ENCODE results near the gene TUBD1.
"Not testable (repeated sequence)": the region's sequence is repeated elsewhere in the genome, so short reads cannot be mapped to it uniquely, and the experiment has no call there.

The TUBD1 gene

GRCh38 chr17:59856859-59857794, 35.6 kb downstream of the TUBD1 start:
- no peak for DNase-seq (ENCODE audit: low read depth)
- H3K4me3 ChIP-seq (ENCODE audit: low read length): no peak overlapping the region
- no peak for TF ChIP-seq CTCF (conservative IDR thresholded peaks at IDR 0.05; ENCODE audit: low read length)

GRCh38 chr17:59853919-59854729, 38.6 kb downstream of the TUBD1 start:
- not testable (repeated sequence) for DNase-seq (ENCODE audit: low read depth); H3K4me3 ChIP-seq (ENCODE audit: low read length)

GRCh38 chr17:59853168-59853918, 39.4 kb downstream of the TUBD1 start:
- no peak overlapping the region for H3K4me3 ChIP-seq (ENCODE audit: low read length)
- TF ChIP-seq CTCF (conservative IDR thresholded peaks at IDR 0.05; ENCODE audit: low read length): peak; percentile 31
- peak; percentile 92 for DNase-seq (ENCODE audit: low read depth)

- not testable (repeated sequence) for DNase-seq (ENCODE audit: low read depth); H3K4me3 ChIP-seq (ENCODE audit: low read length)
Observed at GRCh38 chr17:59852847-59853167, 39.9 kb downstream of the TUBD1 start.

GRCh38 chr17:59851439-59852375, 41.0 kb downstream of the TUBD1 start:
- H3K4me3 ChIP-seq (ENCODE audit: low read length): 0 out of 2 replicates have a peak overlapping the region, but pooled peaks have one; percentile 9
- DNase-seq (ENCODE audit: low read depth): peak; percentile 100
- no peak for TF ChIP-seq CTCF (conservative IDR thresholded peaks at IDR 0.05; ENCODE audit: low read length)

GRCh38 chr17:59850311-59850710, 42.4 kb downstream of the TUBD1 start:
- not testable (repeated sequence) for H3K4me3 ChIP-seq (ENCODE audit: low read length); DNase-seq (ENCODE audit: low read depth)

- peak; percentile 94 for DNase-seq (ENCODE audit: low read depth)
- TF ChIP-seq CTCF (conservative IDR thresholded peaks at IDR 0.05; ENCODE audit: low read length): no peak
- H3K4me3 ChIP-seq (ENCODE audit: low read length): no peak overlapping the region
Observed at GRCh38 chr17:59848778-59849177, 44.0 kb downstream of the TUBD1 start.

GRCh38 chr17:59848385-59848668, 44.4 kb downstream of the TUBD1 start:
- H3K4me3 ChIP-seq (ENCODE audit: low read length): no peak overlapping the region
- DNase-seq (ENCODE audit: low read depth): no peak
- TF ChIP-seq CTCF (conservative IDR thresholded peaks at IDR 0.05; ENCODE audit: low read length): no peak
